Osteoblast (primary cell): ENCODE measurements around the gene LRP10. TPM values are rescaled to one million over a fixed set of nuclear protein-coding genes. Genes with fewer than 3 reads are reported as not detected.
"Not testable (repeated sequence)": the region's sequence is repeated elsewhere in the genome, so short reads cannot be mapped to it uniquely, and the experiment has no call there.

ENCODE experiments used
- DNase-seq: peaks from one replicate; pipeline ENCODE4 v3.0.0; 2011; ENCODE audit warnings: low spot score, mixed read lengths; ENCODE audit not compliant: insufficient read length; ENCODE audit errors: missing footprints
- H2AFZ ChIP-seq: 2 replicates; pipeline ENCODE4 v1.6.0; 2011; ENCODE audit warnings: mild to moderate bottlenecking, low read length
- H3K27ac ChIP-seq: 2 replicates; pipeline ENCODE4 v1.5.1; 2011; ENCODE audit warnings: mild to moderate bottlenecking, low read depth, low read length, moderate library complexity
- H3K27me3 ChIP-seq: 2 replicates; pipeline ENCODE4 v1.6.0; 2012; ENCODE audit warnings: mild to moderate bottlenecking, control low read depth, inconsistent platforms, low read length, moderate library complexity; ENCODE audit not compliant: insufficient read depth
- H3K36me3 ChIP-seq: 2 replicates; pipeline ENCODE4 v1.5.1; 2011; ENCODE audit warnings: mild to moderate bottlenecking, low read length, control low read depth, moderate library complexity; ENCODE audit not compliant: insufficient read depth
- H3K4me1 ChIP-seq: 2 replicates; pipeline ENCODE4 v1.5.1; 2011; ENCODE audit warnings: mild to moderate bottlenecking, low read length, control low read depth, moderate library complexity; ENCODE audit not compliant: insufficient read depth
- H3K4me2 ChIP-seq: 2 replicates; pipeline ENCODE4 v1.6.0; 2011; ENCODE audit warnings: mild to moderate bottlenecking, low read length; ENCODE audit not compliant: insufficient read depth
- H3K4me3 ChIP-seq: fragments of 200-600 bp; sonication (generic); 3 replicates; pipeline ENCODE4 v1.5.1; 2012; ENCODE audit warnings: mild to moderate bottlenecking, low read length, inconsistent platforms; ENCODE audit not compliant: insufficient read depth
- H3K79me2 ChIP-seq: 2 replicates; pipeline ENCODE4 v1.6.0; 2012; ENCODE audit warnings: mild to moderate bottlenecking, low read length, control low read depth, inconsistent platforms; ENCODE audit not compliant: insufficient read depth
- H3K9me3 ChIP-seq: 2 replicates; pipeline ENCODE4 v1.5.1; 2011; ENCODE audit warnings: low read depth, low read length, control low read depth
- H4K20me1 ChIP-seq: 2 replicates; pipeline ENCODE4 v1.6.0; 2012; ENCODE audit warnings: mild to moderate bottlenecking, low read length, control low read depth; ENCODE audit not compliant: insufficient read depth
- CTCF ChIP-seq: IDR thresholded peaks from 2 replicates; pipeline ENCODE4 v1.5.1; 2011; ENCODE audit warnings: mild to moderate bottlenecking, low read depth, low read length, moderate library complexity; ENCODE audit errors: extremely low read depth
- total RNA-seq: library from RNA; depleted of rRNA; stranded (reverse); fragments of >200 nt; gene quantifications from 2 replicates; pipeline ENCODE4 v1.2.3, GENCODE V29; 2012

Gene LRP10
- total RNA-seq, 1 donor: 147 TPM

- TF ChIP-seq CTCF: no peak
- no peaks in the 10 kb centered on the region for H3K9me3 ChIP-seq
- no peaks in the 10 kb centered on the region for H3K36me3 ChIP-seq
- peak; percentile 25 for DNase-seq
- H3K79me2 ChIP-seq: peaks cover 3% of the 10 kb centered on the region
- H2AFZ ChIP-seq: no peak overlapping the region
- H3K27ac ChIP-seq: no peak overlapping the region
- H3K4me2 ChIP-seq: no peak overlapping the region
- H3K4me3 ChIP-seq: no peak overlapping the region
- H4K20me1 ChIP-seq: no peaks in the 10 kb centered on the region
- no peaks in the 10 kb centered on the region for H3K27me3 ChIP-seq
- peaks cover 32% of the 10 kb centered on the region for H3K4me1 ChIP-seq
Measured at GRCh38 chr14:22854963-22855724, 16.4 kb upstream of the LRP10 start.

- no peak overlapping the region for H2AFZ ChIP-seq
- no peak overlapping the region for H3K4me2 ChIP-seq
- TF ChIP-seq CTCF: no peak
- no peak overlapping the region for H3K27ac ChIP-seq
- no peaks in the 10 kb centered on the region for H3K9me3 ChIP-seq
- H3K4me3 ChIP-seq: no peak overlapping the region
- H3K27me3 ChIP-seq: no peaks in the 10 kb centered on the region
- peaks cover 20% of the 10 kb centered on the region for H3K4me1 ChIP-seq
- H3K36me3 ChIP-seq: no peaks in the 10 kb centered on the region
- H3K79me2 ChIP-seq: peaks cover 3% of the 10 kb centered on the region
- no peak for DNase-seq
- H4K20me1 ChIP-seq: no peaks in the 10 kb centered on the region
Measured at GRCh38 chr14:22856428-22856827, 15.1 kb upstream of the LRP10 start.

- not testable (repeated sequence) for H3K36me3 ChIP-seq, DNase-seq, H3K9me3 ChIP-seq, H3K27me3 ChIP-seq, H2AFZ ChIP-seq, H3K4me1 ChIP-seq, H3K27ac ChIP-seq, H3K79me2 ChIP-seq, H4K20me1 ChIP-seq, H3K4me2 ChIP-seq, H3K4me3 ChIP-seq
Measured at GRCh38 chr14:22860377-22860776, 11.2 kb upstream of the LRP10 start.

GRCh38 chr14:22861651-22862050 is 9.9 kb upstream of the LRP10 start:
- Histone ChIP-seq H3K4me2 (no peak overlapping the region), H2AFZ (no peak overlapping the region), H3K27ac (no peak overlapping the region), H3K27me3 (no peaks in the 10 kb centered on the region), H3K79me2 (no peaks in the 10 kb centered on the region), H3K36me3 (no peaks in the 10 kb centered on the region), H3K4me3 (no peak overlapping the region), H4K20me1 (no peaks in the 10 kb centered on the region), H3K9me3 (peaks cover 2% of the 10 kb centered on the region), H3K4me1 (no peaks in the 10 kb centered on the region)
- TF ChIP-seq CTCF: no peak
- DNase-seq: no peak
